Type B pancreatic cell (in vitro differentiated cells): ENCODE measurements around the gene SIPA1. TPM values are rescaled to one million over a fixed set of nuclear protein-coding genes. Genes with fewer than 3 reads are reported as not detected.

Experiments used
- DNase-seq: peaks from one replicate; pipeline ENCODE4 v3.0.0; 2021; ENCODE audit warnings: mixed read lengths; ENCODE audit not compliant: unreplicated experiment; ENCODE audit errors: extremely low spot score
- H3K27ac Mint-ChIP-seq: 2 replicates; pipeline ENCODE4 v1.8.0; 2021; ENCODE audit warnings: mild to moderate bottlenecking, mixed read lengths
- H3K27me3 Mint-ChIP-seq: 2 replicates; pipeline ENCODE4 v1.8.0; 2021; ENCODE audit warnings: mixed read lengths
- H3K36me3 Mint-ChIP-seq: 2 replicates; pipeline ENCODE4 v1.8.0; 2021; ENCODE audit warnings: mixed read lengths
- H3K4me1 Mint-ChIP-seq: one replicate; pipeline ENCODE4 v1.8.0; 2021; ENCODE audit warnings: mixed read lengths; ENCODE audit not compliant: unreplicated experiment
- H3K4me3 Mint-ChIP-seq: 2 replicates; pipeline ENCODE4 v1.8.0; 2021; ENCODE audit warnings: mild to moderate bottlenecking, mixed read lengths
- H3K9me3 Mint-ChIP-seq: 2 replicates; pipeline ENCODE4 v1.8.0; 2021; ENCODE audit warnings: mixed read lengths
- total RNA-seq: library from RNA; stranded (reverse); gene quantifications from 2 replicates; pipeline ENCODE4 v1.2.1, GENCODE V29; 2021; ENCODE audit warnings: low replicate concordance
- TF ChIP-seq, protein P1 (sequence below): fragments of 200-600 bp; sonication (generic); conservative IDR thresholded peaks from 2 replicates; pipeline ENCODE4 v1.5.0; 2021; ENCODE audit warnings: antibody characterized with exemption, mild to moderate bottlenecking

SIPA1 gene
- total RNA-seq, 1 donor from 2014 or later = 26.8 TPM

DNA sequence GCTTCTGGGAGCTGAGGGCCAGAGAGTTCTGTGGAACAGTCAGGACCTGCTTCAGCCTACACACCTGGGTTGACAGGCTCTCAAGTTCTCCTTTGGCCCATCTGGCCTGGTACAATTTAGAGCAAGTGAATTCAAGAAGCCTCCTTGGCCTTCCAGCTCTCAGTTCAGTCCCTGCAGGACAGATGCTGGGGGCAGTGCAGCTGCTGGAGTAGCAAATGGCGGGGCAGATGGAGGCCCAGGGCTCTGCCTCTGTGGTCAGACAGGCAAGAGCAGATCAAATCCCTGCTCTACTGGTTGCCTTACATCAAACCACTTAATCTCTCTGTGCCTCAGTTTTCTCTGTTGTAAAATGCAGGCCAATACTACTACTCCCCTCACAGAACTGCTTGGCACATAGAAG, 33.6 kb upstream of the SIPA1 start:
- no peak overlapping the region for H3K27ac Mint-ChIP-seq
- H3K27me3 Mint-ChIP-seq = no peaks in the 10 kb centered on the region
- TF ChIP-seq, protein P1, sequence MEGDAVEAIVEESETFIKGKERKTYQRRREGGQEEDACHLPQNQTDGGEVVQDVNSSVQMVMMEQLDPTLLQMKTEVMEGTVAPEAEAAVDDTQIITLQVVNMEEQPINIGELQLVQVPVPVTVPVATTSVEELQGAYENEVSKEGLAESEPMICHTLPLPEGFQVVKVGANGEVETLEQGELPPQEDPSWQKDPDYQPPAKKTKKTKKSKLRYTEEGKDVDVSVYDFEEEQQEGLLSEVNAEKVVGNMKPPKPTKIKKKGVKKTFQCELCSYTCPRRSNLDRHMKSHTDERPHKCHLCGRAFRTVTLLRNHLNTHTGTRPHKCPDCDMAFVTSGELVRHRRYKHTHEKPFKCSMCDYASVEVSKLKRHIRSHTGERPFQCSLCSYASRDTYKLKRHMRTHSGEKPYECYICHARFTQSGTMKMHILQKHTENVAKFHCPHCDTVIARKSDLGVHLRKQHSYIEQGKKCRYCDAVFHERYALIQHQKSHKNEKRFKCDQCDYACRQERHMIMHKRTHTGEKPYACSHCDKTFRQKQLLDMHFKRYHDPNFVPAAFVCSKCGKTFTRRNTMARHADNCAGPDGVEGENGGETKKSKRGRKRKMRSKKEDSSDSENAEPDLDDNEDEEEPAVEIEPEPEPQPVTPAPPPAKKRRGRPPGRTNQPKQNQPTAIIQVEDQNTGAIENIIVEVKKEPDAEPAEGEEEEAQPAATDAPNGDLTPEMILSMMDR = no peak
- H3K36me3 Mint-ChIP-seq = peaks cover 9% of the 10 kb centered on the region
- H3K4me1 Mint-ChIP-seq = peaks cover 2% of the 10 kb centered on the region
- no peak for DNase-seq
- H3K4me3 Mint-ChIP-seq = no peak overlapping the region
- H3K9me3 Mint-ChIP-seq = no peaks in the 10 kb centered on the region

DNA sequence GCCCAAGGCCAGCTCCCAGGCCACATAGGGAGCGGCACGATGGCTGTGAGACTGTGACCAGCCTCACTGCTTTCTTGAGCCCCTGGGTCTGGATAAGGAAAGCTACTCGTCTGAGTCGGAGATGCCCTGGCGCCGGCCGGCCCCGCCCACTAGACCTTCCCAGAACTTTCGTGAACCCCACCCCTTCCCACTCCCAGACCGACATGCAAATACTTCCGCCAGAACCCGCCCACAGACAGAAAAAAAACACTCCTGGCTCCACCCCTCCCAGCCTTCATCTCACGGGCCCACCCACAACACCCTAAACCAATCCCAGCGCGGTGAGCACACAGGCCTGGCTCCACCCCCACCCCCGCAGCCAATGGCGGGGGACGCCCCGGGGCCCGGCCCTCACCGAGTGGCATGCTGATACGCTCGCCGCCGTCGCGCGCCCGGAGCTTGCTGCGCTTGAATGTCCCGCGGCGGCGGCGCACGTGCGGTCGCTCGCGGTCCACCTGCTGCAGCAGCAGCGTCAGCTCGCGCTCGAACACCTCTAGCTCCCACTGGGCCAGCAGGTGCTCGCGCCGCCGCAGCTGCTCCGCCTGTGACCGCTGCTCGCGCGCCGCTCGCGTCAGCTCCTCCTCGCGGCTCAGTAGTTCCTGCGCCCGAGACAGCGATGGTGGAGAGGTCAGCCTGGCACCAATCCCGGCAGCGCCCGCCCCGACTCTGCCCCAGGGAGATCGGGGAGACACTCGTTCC, 30.9 kb upstream of the SIPA1 start:
- peak overlapping the region; percentile 76 for H3K4me3 Mint-ChIP-seq
- peaks cover 9% of the 10 kb centered on the region for H3K36me3 Mint-ChIP-seq
- no peak overlapping the region for H3K27ac Mint-ChIP-seq
- TF ChIP-seq, protein P1 = no peak
- peak; percentile 93 for DNase-seq
- no peaks in the 10 kb centered on the region for H3K9me3 Mint-ChIP-seq
- H3K4me1 Mint-ChIP-seq = peaks cover 18% of the 10 kb centered on the region
- H3K27me3 Mint-ChIP-seq = no peaks in the 10 kb centered on the region

- Mint-ChIP-seq H3K9me3 (no peaks in the 10 kb centered on the region), H3K4me3 (peak overlapping the region; percentile 52), H3K4me1 (peaks cover 23% of the 10 kb centered on the region), H3K36me3 (peaks cover 13% of the 10 kb centered on the region), H3K27me3 (no peaks in the 10 kb centered on the region), H3K27ac (no peak overlapping the region)
- TF ChIP-seq, protein P1 = no peak
- DNase-seq = no peak
Observed at GRCh38 chr11:65607614-65608426, 30.1 kb upstream of the SIPA1 start.

DNA sequence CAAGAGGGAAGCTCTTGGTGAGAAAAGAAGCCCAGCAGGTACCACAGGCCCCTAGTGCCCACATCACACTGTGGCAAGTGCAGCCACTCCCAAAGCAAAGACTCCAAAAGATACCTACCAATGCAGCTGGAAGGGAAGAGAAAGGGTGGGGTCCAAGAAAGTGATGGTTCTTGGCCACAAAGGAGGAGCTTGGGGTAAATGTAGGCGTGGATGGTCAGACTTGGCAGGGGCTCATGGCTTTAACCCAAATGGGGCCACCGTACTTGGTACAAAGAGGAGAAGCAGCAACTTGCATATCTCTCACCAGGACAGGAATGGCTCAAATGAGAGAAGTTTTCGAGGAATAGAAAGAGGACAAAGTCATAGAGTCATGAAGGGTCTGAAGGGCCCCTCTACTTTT, 28.7 kb upstream of the SIPA1 start:
- peaks cover 23% of the 10 kb centered on the region for H3K4me1 Mint-ChIP-seq
- H3K27me3 Mint-ChIP-seq = no peaks in the 10 kb centered on the region
- peaks cover 8% of the 10 kb centered on the region for H3K36me3 Mint-ChIP-seq
- TF ChIP-seq, protein P1 = no peak
- no peak for DNase-seq
- H3K9me3 Mint-ChIP-seq = no peaks in the 10 kb centered on the region
- H3K4me3 Mint-ChIP-seq = no peak overlapping the region
- no peak overlapping the region for H3K27ac Mint-ChIP-seq

DNA sequence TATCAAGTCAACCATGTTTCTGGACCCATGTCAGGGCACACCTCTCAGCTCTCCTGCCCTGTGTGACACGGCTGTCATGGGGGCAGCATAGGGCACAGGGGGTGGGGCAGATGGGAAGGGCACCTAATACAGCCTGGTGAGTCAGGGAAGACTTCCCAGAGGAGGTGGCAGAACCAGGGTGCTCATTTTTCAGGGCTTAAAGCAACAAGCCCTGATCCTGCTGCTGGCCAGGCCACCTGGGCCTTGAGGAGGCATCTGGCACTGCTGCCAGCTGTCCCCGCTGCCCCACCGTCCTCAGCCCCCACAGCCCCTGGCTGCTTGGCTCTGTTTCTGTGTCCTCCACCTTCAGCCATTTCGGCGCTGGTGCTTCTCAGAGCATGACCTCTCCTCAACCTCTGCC, 28.2 kb upstream of the SIPA1 start:
- Mint-ChIP-seq H3K4me1 (peaks cover 23% of the 10 kb centered on the region), H3K36me3 (peaks cover 8% of the 10 kb centered on the region), H3K27me3 (no peaks in the 10 kb centered on the region), H3K27ac (peak overlapping the region; percentile 31), H3K4me3 (peak overlapping the region; percentile 47), H3K9me3 (no peaks in the 10 kb centered on the region)
- TF ChIP-seq, protein P1 = no peak
- no peak for DNase-seq
